PFSK-1 (cell line): ENCODE data around the gene CHMP4A.

Experiments
- FOXP2 ChIP-seq: optimal IDR thresholded peaks from 2 replicates; pipeline ENCODE3; 2011; ENCODE audit warnings: borderline replicate concordance, control low read depth, inconsistent platforms; ENCODE audit not compliant: insufficient read depth; ENCODE audit errors: extremely low read length, extremely low read depth
- POLR2AphosphoS5 ChIP-seq: IDR thresholded peaks from 2 replicates; pipeline ENCODE4 v1.6.1; 2012; ENCODE audit warnings: low read depth, mild to moderate bottlenecking, control low read depth, low read length, moderate library complexity
- REST ChIP-seq, 2 experiments: IDR thresholded peaks; 2 replicates each; pipeline versions ENCODE4 v1.6.1 to v1.8.0; 2011 to 2012; ENCODE audit warnings: low read depth in 2 of 2, low read length in 2 of 2, control low read depth in 1 of 2, inconsistent platforms in 1 of 2, mild to moderate bottlenecking in 1 of 2, moderate library complexity in 1 of 2; ENCODE audit not compliant: insufficient read depth in 1 of 2
- SIN3A ChIP-seq: IDR thresholded peaks from 2 replicates; pipeline ENCODE4 v1.6.1; 2012; ENCODE audit warnings: mild to moderate bottlenecking, low read length, moderate library complexity, borderline replicate concordance; ENCODE audit not compliant: insufficient read depth
- TAF1 ChIP-seq: IDR thresholded peaks from 2 replicates; pipeline ENCODE4 v1.6.1; 2012; ENCODE audit warnings: low read length, control low read depth, borderline replicate concordance; ENCODE audit not compliant: insufficient read depth

Gene CHMP4A

GRCh38 chr14:24196071-24197055, 16.9 kb downstream of the CHMP4A start:
- TF ChIP-seq POLR2AphosphoS5 (no peak), TAF1 (no peak)

DNA sequence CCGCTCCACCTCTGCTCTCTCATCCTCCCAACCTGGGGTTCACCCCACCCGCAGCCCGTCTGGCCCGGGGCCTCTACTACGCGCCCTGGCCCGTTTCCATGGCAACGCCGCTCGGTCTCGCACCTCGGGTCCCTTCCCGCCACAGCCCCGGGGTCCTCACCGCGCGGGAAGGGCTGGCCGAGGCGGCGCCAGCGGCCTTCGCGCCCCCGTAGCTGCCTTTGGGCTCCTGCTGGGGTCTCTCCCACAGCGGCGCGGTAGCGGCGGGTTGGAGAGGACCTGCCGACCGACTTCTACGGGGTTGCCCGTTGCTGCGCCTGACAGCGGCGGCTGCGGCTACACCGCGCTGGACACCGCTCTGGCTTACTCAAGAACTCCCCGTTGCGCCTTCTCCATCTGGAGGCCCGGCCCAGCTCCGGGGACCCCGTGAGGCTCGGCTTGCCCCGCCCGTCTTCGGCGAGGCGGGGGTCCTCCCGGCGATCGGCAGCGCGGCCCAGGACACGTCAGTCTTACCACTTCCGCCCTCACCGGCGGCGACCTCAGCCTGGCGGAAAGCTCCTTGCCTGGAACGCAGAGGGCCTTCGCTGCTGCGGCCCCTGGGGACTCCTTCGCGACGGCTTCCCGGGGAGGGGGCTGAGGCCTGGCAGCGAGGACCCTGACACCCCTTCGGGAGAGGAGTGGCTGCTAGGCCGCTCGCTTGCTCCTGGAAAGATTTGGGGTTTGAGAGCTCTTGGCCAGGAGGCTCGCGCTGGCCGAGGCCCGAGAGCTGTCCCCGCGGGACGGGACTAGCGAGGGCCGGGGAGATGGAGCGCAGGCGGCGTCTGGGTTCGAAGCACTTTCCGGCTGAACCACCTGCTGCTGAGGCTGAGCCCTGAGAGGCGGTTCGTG, 17.9 kb downstream of the CHMP4A start, which contains the start of gene TM9SF1:
Gene TM9SF1, minus strand, starts transcription at position 256 of the 885 bp plus-strand sequence. CDS start 422 bp downstream, outside the sequence.
- TF ChIP-seq TAF1 = 0 out of 2 replicates have a peak, but pooled peaks have one; percentile 32
- TF ChIP-seq POLR2AphosphoS5 = peak; percentile 38
- 0 out of 2 replicates have a peak, but pooled peaks have one; percentile 31 for TF ChIP-seq SIN3A
- no peak for TF ChIP-seq FOXP2

DNA sequence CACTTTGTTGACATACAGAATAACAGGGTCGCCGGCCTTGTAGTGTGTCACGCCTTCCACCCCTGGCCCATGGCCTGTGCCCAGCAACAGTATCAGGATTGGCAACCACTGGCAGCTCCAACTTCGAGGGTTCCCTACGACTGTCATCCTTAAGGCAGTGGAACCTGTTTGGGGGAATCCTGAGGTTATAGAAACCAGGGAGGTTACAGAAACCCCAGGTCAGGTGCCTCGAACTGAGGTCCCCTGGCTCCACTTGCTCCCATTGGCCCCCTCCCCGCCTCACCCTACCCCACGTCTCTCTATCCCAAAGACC, 18.5 kb downstream of the CHMP4A start:
- TF ChIP-seq FOXP2 (no peak), POLR2AphosphoS5 (no peak), SIN3A (no peak), TAF1 (no peak), REST (IDR thresholded peaks at IDR 0.05; ENCODE audit: insufficient read depth in 1 of 2, low read depth in 2 of 2, low read length in 2 of 2) (no peak)

GRCh38 chr14:24194186-24194872, 19.0 kb downstream of the CHMP4A start:
- TF ChIP-seq REST (IDR thresholded peaks at IDR 0.05; ENCODE audit: insufficient read depth in 1 of 2, low read depth in 2 of 2, low read length in 2 of 2) (no peak), POLR2AphosphoS5 (no peak), SIN3A (no peak), TAF1 (no peak), FOXP2 (no peak)

DNA sequence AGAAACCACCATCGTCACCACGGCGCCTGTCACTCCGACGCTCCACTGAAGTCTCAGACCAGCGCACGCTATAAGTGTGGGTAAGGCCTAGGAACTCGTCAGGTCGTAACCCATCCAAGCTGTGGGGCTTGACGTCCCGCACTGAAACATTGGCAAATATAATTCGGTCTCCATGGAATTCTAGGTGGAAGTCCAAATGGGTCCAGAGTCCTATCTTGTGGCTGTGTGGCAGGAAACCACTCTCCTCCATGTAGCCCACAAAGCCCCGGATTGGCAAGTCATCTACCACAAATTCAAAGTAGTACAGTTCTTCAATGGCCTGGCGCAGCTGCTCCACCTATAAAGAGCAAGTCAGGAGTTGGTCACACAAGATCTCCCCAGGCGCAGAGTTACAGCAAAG, 20.4 kb downstream of the CHMP4A start:
- TF ChIP-seq TAF1 = no peak
- no peak for TF ChIP-seq POLR2AphosphoS5
- no peak for TF ChIP-seq FOXP2
- no peak for TF ChIP-seq SIN3A
- TF ChIP-seq REST (IDR thresholded peaks at IDR 0.05; ENCODE audit: insufficient read depth in 1 of 2, low read depth in 2 of 2, low read length in 2 of 2) = no peak
